WTC11 (cell line): ENCODE data around the gene ZNF282. TPM values are rescaled to one million over a fixed set of nuclear protein-coding genes. Genes with fewer than 3 reads are reported as not detected.
A peak's percentile ranks its signal among the peaks of the same experiment; 100 is the strongest.

ENCODE experiments used
- ATAC-seq: fragments of 200-7000 bp; cut with Tn5 transposase; 2 replicates; pipeline ENCODE4 v1.10.0; 2021; ENCODE audit warnings: mild to moderate bottlenecking, moderate library complexity
- CTCF ChIA-PET: fragments of 300-600 bp; sonication (Branson Sonifier 250); formaldehyde crosslinking; loops from one replicate; lab custom pipeline; 2021; ENCODE audit warnings: antibody characterized with exemption; lab: Charles Lee
- POLR2A ChIA-PET: fragments of 350-600 bp; sonication (Branson Sonifier 250); formaldehyde crosslinking; loops from one replicate; lab custom pipeline; 2021; ENCODE audit warnings: antibody characterized with exemption; lab: Charles Lee
- DNase-seq: peaks from one replicate; pipeline ENCODE4 v3.0.0; 2021; ENCODE audit warnings: low spot score
- H3K27ac Mint-ChIP-seq: 2 replicates; pipeline ENCODE4 v1.8.0; 2021; ENCODE audit warnings: mixed read lengths
- H3K27me3 Mint-ChIP-seq: 2 replicates; pipeline ENCODE4 v1.8.0; 2021; ENCODE audit warnings: low read depth, mild to moderate bottlenecking, moderate library complexity, mixed read lengths
- H3K36me3 Mint-ChIP-seq: 2 replicates; pipeline ENCODE4 v1.8.0; 2021; ENCODE audit warnings: mixed read lengths
- H3K4me1 Mint-ChIP-seq: 2 replicates; pipeline ENCODE4 v1.8.0; 2022; ENCODE audit warnings: mixed read lengths
- H3K4me3 Mint-ChIP-seq: 2 replicates; pipeline ENCODE4 v1.8.0; 2021; ENCODE audit warnings: mild to moderate bottlenecking, moderate library complexity, mixed read lengths
- H3K9me3 Mint-ChIP-seq: 2 replicates; pipeline ENCODE4 v1.8.0; 2021; ENCODE audit warnings: mixed read lengths
- ARID4B ChIP-seq: sonication (generic); formaldehyde crosslinking; IDR thresholded peaks from 2 replicates; pipeline ENCODE4 v1.8.0; 2023; ENCODE audit warnings: missing genetic modification reagents, mild to moderate bottlenecking, borderline replicate concordance
- E2F1 ChIP-seq: sonication (generic); formaldehyde crosslinking; IDR thresholded peaks from 2 replicates; pipeline ENCODE4 v1.8.0; 2022; ENCODE audit warnings: mild to moderate bottlenecking, missing genetic modification reagents
- E2F4 ChIP-seq: sonication (generic); formaldehyde crosslinking; IDR thresholded peaks from 2 replicates; pipeline ENCODE4 v1.8.1; 2022; ENCODE audit warnings: low read depth, mild to moderate bottlenecking, moderate library complexity, missing genetic modification reagents, borderline replicate concordance
- ELF4 ChIP-seq: sonication (generic); formaldehyde crosslinking; IDR thresholded peaks from 2 replicates; pipeline ENCODE4 v1.8.1; 2022; ENCODE audit warnings: low read depth, mild to moderate bottlenecking, moderate library complexity, missing genetic modification reagents
- ERG ChIP-seq: fragments of 250-450 bp; sonication (Bioruptor Pico); IDR thresholded peaks from 2 replicates; pipeline ENCODE4 v1.8.0; 2021; ENCODE audit warnings: mild to moderate bottlenecking
- FOXJ3 ChIP-seq: sonication (generic); formaldehyde crosslinking; IDR thresholded peaks from 2 replicates; pipeline ENCODE4 v1.9.0; 2021; ENCODE audit warnings: missing genetic modification reagents, mild to moderate bottlenecking, borderline replicate concordance
- GABPB1 ChIP-seq: sonication (generic); formaldehyde crosslinking; IDR thresholded peaks from 2 replicates; pipeline ENCODE4 v1.8.1; 2023; ENCODE audit warnings: mild to moderate bottlenecking, missing genetic modification reagents
- GTF2I ChIP-seq: fragments of 250-450 bp; sonication (Bioruptor Pico); conservative IDR thresholded peaks from 2 replicates; pipeline ENCODE4 v1.4.0; 2021; ENCODE audit warnings: mild to moderate bottlenecking
- JAZF1 ChIP-seq: fragments of 250-450 bp; sonication (Bioruptor Pico); IDR thresholded peaks from 2 replicates; pipeline ENCODE4 v1.9.0; 2021; ENCODE audit warnings: moderate library complexity, mild to moderate bottlenecking, inconsistent platforms
- JUN ChIP-seq: sonication (generic); formaldehyde crosslinking; IDR thresholded peaks from 2 replicates; pipeline ENCODE4 v1.8.0; 2023; ENCODE audit warnings: mild to moderate bottlenecking, missing genetic modification reagents
- NFYB ChIP-seq: sonication (generic); formaldehyde crosslinking; conservative IDR thresholded peaks from 2 replicates; pipeline ENCODE4 v1.8.0; 2022; ENCODE audit warnings: low read depth, missing genetic modification reagents
- NR1H2 ChIP-seq: sonication (generic); formaldehyde crosslinking; IDR thresholded peaks from 2 replicates; pipeline ENCODE4 v1.9.0; 2021; ENCODE audit warnings: mild to moderate bottlenecking, moderate library complexity, missing genetic modification reagents
- NR2C2 ChIP-seq: sonication (generic); formaldehyde crosslinking; IDR thresholded peaks from 2 replicates; pipeline ENCODE4 v1.8.0; 2022; ENCODE audit warnings: mild to moderate bottlenecking, missing genetic modification reagents
- PRDM15 ChIP-seq: sonication (generic); formaldehyde crosslinking; IDR thresholded peaks from 2 replicates; pipeline ENCODE4 v1.8.0; 2022; ENCODE audit warnings: missing genetic modification reagents
- ZNF532 ChIP-seq: fragments of 250-450 bp; sonication (Bioruptor Pico); IDR thresholded peaks from 2 replicates; pipeline ENCODE4 v1.9.0; 2021; ENCODE audit warnings: mild to moderate bottlenecking, borderline replicate concordance
- total RNA-seq: library from RNA; stranded (reverse); gene quantifications from 3 replicates; pipeline ENCODE4 v1.2.3, GENCODE V29; 2021

Gene ZNF282
- total RNA-seq, 1 experiment from 2014 or later, result 38.5 TPM

GRCh38 chr7:149179241-149179640, 16.1 kb upstream of the ZNF282 start (continued):
- no peak for TF ChIP-seq E2F1

- TF ChIP-seq ARID4B (CRISPR knock-in tag), result no peak
- TF ChIP-seq ZNF532 (CRISPR knock-in tag), result no peak
- no peak for TF ChIP-seq JUN (CRISPR knock-in tag)
- TF ChIP-seq GTF2I, result no peak
- Mint-ChIP-seq H3K4me3 (no peak overlapping the region), H3K27ac (peak overlapping the region; percentile 93), H3K9me3 (no peaks in the 10 kb centered on the region), H3K4me1 (no peaks in the 10 kb centered on the region), H3K36me3 (peaks cover 74% of the 10 kb centered on the region), H3K27me3 (no peaks in the 10 kb centered on the region)
- DNase-seq, result no peak
- no peak for ATAC-seq
- ChIA-PET CTCF (no interaction called here), POLR2A (interaction anchor here (1.2 kb wide), 1 partner anchor 15 kb away, joined by 4 read pairs; the partner anchor contains the start of gene ZNF282)
These were observed 14.5 kb upstream of the ZNF282 start for GRCh38 chr7:149180722-149181449.

- H3K27me3 Mint-ChIP-seq, result no peaks in the 10 kb centered on the region
- peaks cover 69% of the 10 kb centered on the region for H3K36me3 Mint-ChIP-seq
- POLR2A ChIA-PET, result no interaction called here
- DNase-seq (no peak), ATAC-seq (no peak)
- CTCF ChIA-PET, result no interaction called here
- H3K4me1 Mint-ChIP-seq, result no peaks in the 10 kb centered on the region
- no peaks in the 10 kb centered on the region for H3K9me3 Mint-ChIP-seq
- peak overlapping the region; percentile 93 for H3K27ac Mint-ChIP-seq
- no peak overlapping the region for H3K4me3 Mint-ChIP-seq
- TF ChIP-seq NR2C2 (CRISPR knock-in tag), result no peak
- no peak for TF ChIP-seq PRDM15 (CRISPR knock-in tag)
- no peak for TF ChIP-seq FOXJ3 (CRISPR knock-in tag)
- TF ChIP-seq NFYB (CRISPR knock-in tag), result no peak
- no peak for TF ChIP-seq GABPB1 (CRISPR knock-in tag)
- no peak for TF ChIP-seq E2F4 (CRISPR knock-in tag)
- no peak for TF ChIP-seq JAZF1 (CRISPR knock-in tag)
- no peak for TF ChIP-seq ELF4 (CRISPR knock-in tag)
- TF ChIP-seq ERG (CRISPR knock-in tag), result no peak
- no peak for TF ChIP-seq NR1H2 (CRISPR knock-in tag)
These were observed 13.9 kb upstream of the ZNF282 start for GRCh38 chr7:149181450-149181790.
